Smooth muscle cell (in vitro differentiated cells): ENCODE data around the gene CEP43. TPM values are rescaled to one million over a fixed set of nuclear protein-coding genes. Genes with fewer than 3 reads are reported as not detected.

ENCODE experiments used
- DNase-seq: peaks from one replicate; lab custom pipeline; 2025; ENCODE audit not compliant: unreplicated experiment; lab: John Stamatoyannopoulos, UW
- H2AFZ ChIP-seq: fragments of 200-600 bp; sonication (generic); 2 replicates; pipeline ENCODE4 v1.6.0; 2016; ENCODE audit warnings: antibody characterized with exemption, low read depth, mild to moderate bottlenecking
- H3F3A ChIP-seq: fragments of 200-600 bp; sonication (generic); 2 replicates; pipeline ENCODE4 v1.6.0; 2017; ENCODE audit warnings: antibody characterized with exemption, low read depth
- H3K27ac ChIP-seq: fragments of 200-600 bp; sonication (generic); 2 replicates; pipeline ENCODE4 v1.5.1; 2016; ENCODE audit warnings: low read depth, mild to moderate bottlenecking
- H3K27me3 ChIP-seq: fragments of 200-600 bp; sonication (generic); 2 replicates; pipeline ENCODE4 v1.6.1; 2016; ENCODE audit warnings: low read depth, mild to moderate bottlenecking
- H3K36me3 ChIP-seq: fragments of 200-600 bp; sonication (generic); 2 replicates; pipeline ENCODE4 v1.5.1; 2016; ENCODE audit warnings: low read depth
- H3K4me1 ChIP-seq: fragments of 200-600 bp; sonication (generic); 2 replicates; pipeline ENCODE4 v1.5.1; 2016; ENCODE audit warnings: low read depth
- H3K4me2 ChIP-seq: fragments of 200-600 bp; sonication (generic); 2 replicates; pipeline ENCODE4 v1.6.0; 2016; ENCODE audit warnings: mild to moderate bottlenecking
- H3K4me3 ChIP-seq: fragments of 200-600 bp; sonication (generic); 2 replicates; pipeline ENCODE4 v1.5.1; 2016; ENCODE audit warnings: mild to moderate bottlenecking
- H3K79me2 ChIP-seq: fragments of 200-600 bp; sonication (generic); 2 replicates; pipeline ENCODE4 v1.6.0; 2016; ENCODE audit warnings: low read depth, mild to moderate bottlenecking
- H3K9ac ChIP-seq: fragments of 200-600 bp; sonication (generic); 2 replicates; pipeline ENCODE4 v1.6.0; 2016; ENCODE audit warnings: low read depth
- H3K9me3 ChIP-seq: fragments of 200-600 bp; sonication (generic); replicated peaks from 2 replicates; pipeline ENCODE4 v1.5.1; 2016; ENCODE audit warnings: low read depth
- H4K20me1 ChIP-seq: fragments of 200-600 bp; sonication (generic); 2 replicates; pipeline ENCODE4 v1.6.0; 2016; ENCODE audit warnings: low read depth
- WGBS: methylation state at CpG from one replicate; pipeline ENCODE4 v1.1.7; 2016; ENCODE audit warnings: low lambda C conversion rate; 5-methylcytosine and 5-hydroxymethylcytosine counted together
- polyA plus RNA-seq: library from polyadenylated mRNA; unstranded; fragments of >200 nt; fragmentation: Nextera tagmentation; extraction: Ambion mirVana; gene quantifications from 2 replicates; pipeline ENCODE4 v1.2.1, GENCODE V29; 2016
- total RNA-seq: library from RNA; depleted of rRNA; stranded (reverse); fragments of >200 nt; gene quantifications from 2 replicates; pipeline ENCODE4 v1.2.3, GENCODE V29; 2014
- TF ChIP-seq, protein P1 (sequence below): fragments of 200-600 bp; sonication (generic); IDR thresholded peaks from 2 replicates; pipeline ENCODE4 v1.5.1; 2017; ENCODE audit warnings: borderline replicate concordance, mild to moderate bottlenecking, antibody characterized with exemption; ENCODE audit not compliant: insufficient read depth, poor library complexity, severe bottlenecking

CEP43 gene
- total and polyA plus RNA-seq, 2 experiments from 2014 or later, result 13.2 to 16.0 TPM

DNA sequence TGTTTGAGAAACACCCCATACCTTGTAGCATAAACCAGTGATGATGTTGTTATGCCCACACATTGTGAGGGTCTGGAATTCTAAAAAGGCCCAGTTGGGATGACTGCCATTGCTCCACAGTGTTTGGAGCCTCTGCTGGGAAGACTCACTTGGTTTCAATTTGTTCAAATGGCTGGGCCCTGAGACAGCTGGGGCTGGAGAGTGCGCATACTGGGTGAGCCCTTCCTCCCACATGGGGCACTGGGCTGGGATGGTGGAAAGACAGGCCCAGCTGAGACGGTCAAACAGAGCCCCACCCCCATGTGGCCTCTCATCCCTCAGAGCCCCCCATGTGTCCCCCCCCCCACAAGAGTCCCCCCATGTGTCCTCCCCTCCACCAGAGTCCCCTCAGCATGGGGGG is 22.6 kb upstream of the CEP43 start:
- no peaks in the 10 kb centered on the region for H3K4me1 ChIP-seq
- H3K4me3 ChIP-seq, result no peak overlapping the region
- no peaks in the 10 kb centered on the region for H3K36me3 ChIP-seq
- no peak overlapping the region for H3K4me2 ChIP-seq
- H3K9ac ChIP-seq, result no peak overlapping the region
- no peaks in the 10 kb centered on the region for H3K9me3 ChIP-seq
- no peak overlapping the region for H2AFZ ChIP-seq
- H3F3A ChIP-seq, result no peaks in the 10 kb centered on the region
- no peak overlapping the region for H3K27ac ChIP-seq
- no peaks in the 10 kb centered on the region for H4K20me1 ChIP-seq
- DNase-seq, result no peak
- H3K27me3 ChIP-seq, result no peaks in the 10 kb centered on the region
- TF ChIP-seq, protein P1, sequence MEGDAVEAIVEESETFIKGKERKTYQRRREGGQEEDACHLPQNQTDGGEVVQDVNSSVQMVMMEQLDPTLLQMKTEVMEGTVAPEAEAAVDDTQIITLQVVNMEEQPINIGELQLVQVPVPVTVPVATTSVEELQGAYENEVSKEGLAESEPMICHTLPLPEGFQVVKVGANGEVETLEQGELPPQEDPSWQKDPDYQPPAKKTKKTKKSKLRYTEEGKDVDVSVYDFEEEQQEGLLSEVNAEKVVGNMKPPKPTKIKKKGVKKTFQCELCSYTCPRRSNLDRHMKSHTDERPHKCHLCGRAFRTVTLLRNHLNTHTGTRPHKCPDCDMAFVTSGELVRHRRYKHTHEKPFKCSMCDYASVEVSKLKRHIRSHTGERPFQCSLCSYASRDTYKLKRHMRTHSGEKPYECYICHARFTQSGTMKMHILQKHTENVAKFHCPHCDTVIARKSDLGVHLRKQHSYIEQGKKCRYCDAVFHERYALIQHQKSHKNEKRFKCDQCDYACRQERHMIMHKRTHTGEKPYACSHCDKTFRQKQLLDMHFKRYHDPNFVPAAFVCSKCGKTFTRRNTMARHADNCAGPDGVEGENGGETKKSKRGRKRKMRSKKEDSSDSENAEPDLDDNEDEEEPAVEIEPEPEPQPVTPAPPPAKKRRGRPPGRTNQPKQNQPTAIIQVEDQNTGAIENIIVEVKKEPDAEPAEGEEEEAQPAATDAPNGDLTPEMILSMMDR, result no peak
- H3K79me2 ChIP-seq, result no peaks in the 10 kb centered on the region
- 100% methylated on average over 1 of the region's 2 CpGs for WGBS

GRCh38 chr6:166977621-166978525 is 21.3 kb upstream of the CEP43 start:
- Histone ChIP-seq H3K79me2 (no peaks in the 10 kb centered on the region), H2AFZ (no peak overlapping the region), H3K27ac (no peak overlapping the region), H3K36me3 (no peaks in the 10 kb centered on the region), H3K27me3 (no peaks in the 10 kb centered on the region), H3K9ac (no peak overlapping the region), H3F3A (no peaks in the 10 kb centered on the region), H3K9me3 (no peaks in the 10 kb centered on the region), H3K4me3 (no peak overlapping the region), H3K4me1 (no peaks in the 10 kb centered on the region), H4K20me1 (no peaks in the 10 kb centered on the region), H3K4me2 (no peak overlapping the region)
- TF ChIP-seq, protein P1, result no peak
- DNase-seq, result no peak
- WGBS, result 79% methylated on average over 9 of the region's 9 CpGs

GRCh38 chr6:166980738-166981137 is 18.5 kb upstream of the CEP43 start:
- 98% methylated on average over 3 of the region's 3 CpGs for WGBS
- no peaks in the 10 kb centered on the region for H3K27me3 ChIP-seq
- DNase-seq, result no peak
- H3K4me3 ChIP-seq, result no peak overlapping the region
- H3K4me2 ChIP-seq, result no peak overlapping the region
- no peaks in the 10 kb centered on the region for H3K9me3 ChIP-seq
- TF ChIP-seq, protein P1, result no peak
- H4K20me1 ChIP-seq, result no peaks in the 10 kb centered on the region
- H3K4me1 ChIP-seq, result no peaks in the 10 kb centered on the region
- H3K36me3 ChIP-seq, result no peaks in the 10 kb centered on the region
- no peak overlapping the region for H3K27ac ChIP-seq
- no peaks in the 10 kb centered on the region for H3F3A ChIP-seq
- no peak overlapping the region for H2AFZ ChIP-seq
- H3K79me2 ChIP-seq, result no peaks in the 10 kb centered on the region
- H3K9ac ChIP-seq, result no peak overlapping the region
